ENCODE measurements around the gene SLC25A17.
"Not testable (repeated sequence)": the region's sequence is repeated elsewhere in the genome, so short reads cannot be mapped to it uniquely, and the experiment has no call there.

SLC25A17 gene

GRCh38 chr22:40720538-40721256, 98.4 kb downstream of the SLC25A17 start:
- DNase-seq (ENCODE audit: low read depth, low spot score), result no peak
- Histone ChIP-seq H3K4me3 (ENCODE audit: insufficient read length, low read depth) (no peak overlapping the region), H3K9ac (ENCODE audit: insufficient read length, low read depth) (no peak overlapping the region), H3K36me3 (ENCODE audit: insufficient read depth, insufficient read length, low read length) (no peaks in the 10 kb centered on the region), H3K9me3 (ENCODE audit: insufficient read depth, low read length) (no peaks in the 10 kb centered on the region), H3K4me1 (ENCODE audit: insufficient read depth, insufficient read length) (peaks cover 7% of the 10 kb centered on the region), H3K27me3 (ENCODE audit: insufficient read depth, insufficient read length) (no peaks in the 10 kb centered on the region)
- TF ChIP-seq SUZ12 (IDR thresholded peaks at IDR 0.05; ENCODE audit: extremely low read depth, insufficient read depth, insufficient read length) (no peak), ZNF274 (IDR thresholded peaks at IDR 0.05; ENCODE audit: low read depth, low read length) (no peak), YY1 (IDR thresholded peaks at IDR 0.05; ENCODE audit: insufficient read depth, insufficient read length) (no peak)

- not testable (repeated sequence) for H3K27me3 ChIP-seq (ENCODE audit: insufficient read depth, insufficient read length); H3K4me3 ChIP-seq (ENCODE audit: insufficient read length, low read depth); DNase-seq (ENCODE audit: low read depth, low spot score); H3K4me1 ChIP-seq (ENCODE audit: insufficient read depth, insufficient read length); H3K36me3 ChIP-seq (ENCODE audit: insufficient read depth, insufficient read length, low read length); H3K9me3 ChIP-seq (ENCODE audit: insufficient read depth, low read length); H3K9ac ChIP-seq (ENCODE audit: insufficient read length, low read depth)
Measured at GRCh38 chr22:40720156-40720537, 99.0 kb downstream of the SLC25A17 start.

All from NT2/D1 (cell line).